KOPT-K1 (cell line): ENCODE measurements around the gene PLB1.

Source experiments
- H3K27ac ChIP-seq: fragments of 200-600 bp; sonication (generic); 2 replicates; pipeline ENCODE4 v1.5.1; 2016; ENCODE audit warnings: antibody characterized with exemption, mild to moderate bottlenecking, low read depth, low read length; ENCODE audit not compliant: poor library complexity, severe bottlenecking
- H3K36me3 ChIP-seq: fragments of 200-600 bp; sonication (generic); 2 replicates; pipeline ENCODE4 v1.5.1; 2017; ENCODE audit warnings: antibody characterized with exemption, mild to moderate bottlenecking, low read length, moderate library complexity; ENCODE audit not compliant: insufficient read depth
- H3K9me3 ChIP-seq: fragments of 200-600 bp; sonication (generic); 2 replicates; pipeline ENCODE4 v1.5.1; 2017; ENCODE audit warnings: antibody characterized with exemption, low read length, mild to moderate bottlenecking; ENCODE audit not compliant: insufficient read depth, poor library complexity, severe bottlenecking

PLB1 gene

GRCh38 chr2:28673338-28673737, 177.5 kb downstream of the PLB1 start:
- no peak overlapping the region for H3K27ac ChIP-seq
- H3K36me3 ChIP-seq: no peaks in the 10 kb centered on the region
- peaks cover 17% of the 10 kb centered on the region for H3K9me3 ChIP-seq

- Histone ChIP-seq H3K9me3 (peaks cover 17% of the 10 kb centered on the region), H3K27ac (no peak overlapping the region), H3K36me3 (no peaks in the 10 kb centered on the region)
Measured at GRCh38 chr2:28674062-28674712, 178.3 kb downstream of the PLB1 start.

GRCh38 chr2:28674713-28675068, 178.8 kb downstream of the PLB1 start:
- Histone ChIP-seq H3K9me3 (peaks cover 17% of the 10 kb centered on the region), H3K27ac (no peak overlapping the region), H3K36me3 (no peaks in the 10 kb centered on the region)

GRCh38 chr2:28676152-28676835, 180.4 kb downstream of the PLB1 start:
- H3K36me3 ChIP-seq: no peaks in the 10 kb centered on the region
- H3K27ac ChIP-seq: no peak overlapping the region

GRCh38 chr2:28678175-28678855, 182.5 kb downstream of the PLB1 start:
- Histone ChIP-seq H3K27ac (no peak overlapping the region), H3K36me3 (no peaks in the 10 kb centered on the region), H3K9me3 (peaks cover 6% of the 10 kb centered on the region)

More at GRCh38 chr2:28676152-28676835, 180.4 kb downstream of the PLB1 start:
- H3K9me3 ChIP-seq: peaks cover 17% of the 10 kb centered on the region

- Histone ChIP-seq H3K27ac (no peak overlapping the region), H3K36me3 (no peaks in the 10 kb centered on the region), H3K9me3 (no peaks in the 10 kb centered on the region)
Measured at GRCh38 chr2:28678944-28679343, 183.1 kb downstream of the PLB1 start.

- no peaks in the 10 kb centered on the region for H3K9me3 ChIP-seq
- H3K27ac ChIP-seq: no peak overlapping the region
- H3K36me3 ChIP-seq: no peaks in the 10 kb centered on the region
Measured at GRCh38 chr2:28680657-28681056, 184.8 kb downstream of the PLB1 start.

GRCh38 chr2:28681158-28681571, 185.3 kb downstream of the PLB1 start:
- H3K36me3 ChIP-seq: no peaks in the 10 kb centered on the region
- H3K9me3 ChIP-seq: no peaks in the 10 kb centered on the region
- no peak overlapping the region for H3K27ac ChIP-seq

- H3K27ac ChIP-seq: no peak overlapping the region
- H3K9me3 ChIP-seq: no peaks in the 10 kb centered on the region
- H3K36me3 ChIP-seq: no peaks in the 10 kb centered on the region
Measured at GRCh38 chr2:28681606-28682005, 185.7 kb downstream of the PLB1 start.

- Histone ChIP-seq H3K9me3 (no peaks in the 10 kb centered on the region), H3K27ac (no peak overlapping the region), H3K36me3 (no peaks in the 10 kb centered on the region)
Measured at GRCh38 chr2:28683100-28683706, 187.3 kb downstream of the PLB1 start.

- no peaks in the 10 kb centered on the region for H3K9me3 ChIP-seq
- no peak overlapping the region for H3K27ac ChIP-seq
- no peaks in the 10 kb centered on the region for H3K36me3 ChIP-seq
Measured at GRCh38 chr2:28684142-28684858, 188.4 kb downstream of the PLB1 start.

- H3K36me3 ChIP-seq: no peaks in the 10 kb centered on the region
- no peaks in the 10 kb centered on the region for H3K9me3 ChIP-seq
- H3K27ac ChIP-seq: no peak overlapping the region
Measured at GRCh38 chr2:28687171-28687570, 191.3 kb downstream of the PLB1 start.

- H3K36me3 ChIP-seq: no peaks in the 10 kb centered on the region
- no peak overlapping the region for H3K27ac ChIP-seq
- H3K9me3 ChIP-seq: no peaks in the 10 kb centered on the region
Measured at GRCh38 chr2:28687640-28688385, 192.0 kb downstream of the PLB1 start.

GRCh38 chr2:28688818-28689217, 193.0 kb downstream of the PLB1 start:
- Histone ChIP-seq H3K27ac (no peak overlapping the region), H3K9me3 (no peaks in the 10 kb centered on the region), H3K36me3 (no peaks in the 10 kb centered on the region)
